ENCODE measurements around the gene RPL5. TPM values are rescaled to one million over a fixed set of nuclear protein-coding genes. Genes with fewer than 3 reads are reported as not detected.

The RPL5 gene
- total RNA-seq, 1 donor: 1,772 TPM

- no peak for DNase-seq (ENCODE audit: low read depth)
- no peak overlapping the region for H3K4me3 ChIP-seq (ENCODE audit: low read depth, low read length)
- TF ChIP-seq CTCF (IDR thresholded peaks at IDR 0.05; ENCODE audit: insufficient read depth, low read length): no peak
These were observed 10.5 kb downstream of the RPL5 start for GRCh38 chr1:92842082-92843045.

- no peak overlapping the region for H3K4me3 ChIP-seq (ENCODE audit: low read depth, low read length)
- DNase-seq (ENCODE audit: low read depth): no peak
- TF ChIP-seq CTCF (IDR thresholded peaks at IDR 0.05; ENCODE audit: insufficient read depth, low read length): no peak
These were observed 11.2 kb downstream of the RPL5 start for GRCh38 chr1:92843046-92843423.

- DNase-seq (ENCODE audit: low read depth): no peak
- no peak for TF ChIP-seq CTCF (IDR thresholded peaks at IDR 0.05; ENCODE audit: insufficient read depth, low read length)
- H3K4me3 ChIP-seq (ENCODE audit: low read depth, low read length): no peak overlapping the region
These were observed 11.9 kb downstream of the RPL5 start for GRCh38 chr1:92843429-92844352.

- no peak for DNase-seq (ENCODE audit: low read depth)
- no peak for TF ChIP-seq CTCF (IDR thresholded peaks at IDR 0.05; ENCODE audit: insufficient read depth, low read length)
- no peak overlapping the region for H3K4me3 ChIP-seq (ENCODE audit: low read depth, low read length)
These were observed 12.6 kb downstream of the RPL5 start for GRCh38 chr1:92844439-92844838.

GRCh38 chr1:92845908-92846307, 14.1 kb downstream of the RPL5 start:
- no peak for TF ChIP-seq CTCF (IDR thresholded peaks at IDR 0.05; ENCODE audit: insufficient read depth, low read length)
- H3K4me3 ChIP-seq (ENCODE audit: low read depth, low read length): no peak overlapping the region
- DNase-seq (ENCODE audit: low read depth): no peak

GRCh38 chr1:92848201-92848600, 16.4 kb downstream of the RPL5 start:
- no peak for DNase-seq (ENCODE audit: low read depth)
- TF ChIP-seq CTCF (IDR thresholded peaks at IDR 0.05; ENCODE audit: insufficient read depth, low read length): no peak
- no peak overlapping the region for H3K4me3 ChIP-seq (ENCODE audit: low read depth, low read length)
